H1 (cell line): Measurements from ENCODE around the gene MEN1. TPM values are rescaled to one million over a fixed set of nuclear protein-coding genes. Genes with fewer than 3 reads are reported as not detected.
A peak's percentile ranks its signal among the peaks of the same experiment; 100 is the strongest.

Experiments used
- CTCF ChIA-PET: fragments of 300-600 bp; sonication (Branson Sonifier 250); formaldehyde crosslinking; loops from one replicate; lab custom pipeline; 2021; ENCODE audit not compliant: partially characterized antibody; lab: Charles Lee
- POLR2A ChIA-PET: fragments of 300-600 bp; sonication (Branson Sonifier 250); formaldehyde crosslinking; loops from one replicate; lab custom pipeline; 2021; ENCODE audit warnings: inconsistent platforms; ENCODE audit not compliant: partially characterized antibody; lab: Charles Lee
- DNase-seq, 2 experiments: peaks; one replicate each; pipeline versions ENCODE4 v3.0.0 to v3.0.0-alpha.2; 2010 to 2022; ENCODE audit warnings: low spot score in 2 of 2, low read depth in 1 of 2, mixed read lengths in 1 of 2
- FAIRE-seq: peaks from 2 replicates; lab custom pipeline; 2011; peaks lifted over from hg19 to GRCh38; lab: Jason Lieb, UNC
- H2AFZ ChIP-seq: 2 replicates; pipeline ENCODE4 v1.8.1; 2012; ENCODE audit warnings: low read length, inconsistent platforms
- H2AK5ac ChIP-seq: 2 replicates; pipeline ENCODE4 v1.6.1; 2013; ENCODE audit warnings: low read depth, low read length
- H2BK120ac ChIP-seq: replicated peaks from 2 replicates; pipeline ENCODE3; 2013; ENCODE audit warnings: low read depth, low read length, inconsistent platforms
- H2BK12ac ChIP-seq: 2 replicates; pipeline ENCODE4 v1.6.1; 2013; ENCODE audit warnings: low read depth, low read length
- H2BK15ac ChIP-seq: 2 replicates; pipeline ENCODE4 v1.6.1; 2013; ENCODE audit warnings: low read length
- H2BK20ac ChIP-seq: 2 replicates; pipeline ENCODE4 v1.6.1; 2013; ENCODE audit warnings: low read length
- H2BK5ac ChIP-seq: 2 replicates; pipeline ENCODE4 v1.6.1; 2013; ENCODE audit warnings: low read depth, low read length
- H3K14ac ChIP-seq: 2 replicates; pipeline ENCODE4 v1.6.1; 2013; ENCODE audit warnings: inconsistent platforms; ENCODE audit not compliant: insufficient read length
- H3K18ac ChIP-seq: 2 replicates; pipeline ENCODE4 v1.6.1; 2013; ENCODE audit warnings: low read length; ENCODE audit errors: extremely low read depth
- H3K23ac ChIP-seq: 2 replicates; pipeline ENCODE4 v1.6.1; 2013; ENCODE audit warnings: inconsistent platforms; ENCODE audit not compliant: insufficient read length
- H3K23me2 ChIP-seq: 2 replicates; pipeline ENCODE4 v1.6.1; 2013; ENCODE audit warnings: low read depth, low read length
- H3K27ac ChIP-seq: 2 replicates; pipeline ENCODE4 v1.6.1; 2011; ENCODE audit warnings: low read depth, low read length, inconsistent platforms
- H3K27me3 ChIP-seq, 4 experiments: replicated peaks in 1 of 4; 1 replicate in 1 of 4; 2 replicates in 3 of 4; pipeline versions ENCODE4 v1.6.1 to v1.8.1; 2011 to 2013; ENCODE audit warnings: low read length in 3 of 4, mild to moderate bottlenecking in 3 of 4, inconsistent platforms in 2 of 4, mixed read lengths in 2 of 4, moderate library complexity in 1 of 4; ENCODE audit not compliant: control insufficient read depth in 3 of 4, insufficient read depth in 3 of 4; ENCODE audit errors: extremely low read depth in 1 of 4
- H3K36me3 ChIP-seq, 4 experiments: 2 replicates each; pipeline versions ENCODE4 v1.6.1 to v1.8.1; 2011 to 2013; ENCODE audit warnings: mild to moderate bottlenecking in 4 of 4, low read length in 3 of 4, moderate library complexity in 2 of 4, control low read depth in 1 of 4, inconsistent platforms in 1 of 4; ENCODE audit not compliant: insufficient read depth in 4 of 4, control insufficient read depth in 2 of 4
- H3K4ac ChIP-seq: replicated peaks from 2 replicates; pipeline ENCODE3; 2013; ENCODE audit warnings: low read length, low read depth, mixed read lengths, inconsistent platforms; ENCODE audit not compliant: insufficient read length
- H3K4me1 ChIP-seq, 4 experiments: replicated peaks in 1 of 4; 1 replicate in 1 of 4; 2 replicates in 3 of 4; pipeline versions ENCODE4 v1.6.1 to v1.8.1; 2011 to 2013; ENCODE audit warnings: low read length in 3 of 4, inconsistent platforms in 2 of 4, mixed read lengths in 1 of 4; ENCODE audit not compliant: insufficient read depth in 4 of 4, control insufficient read depth in 3 of 4
- H3K4me2 ChIP-seq, 2 experiments: 2 replicates each; pipeline versions ENCODE4 v1.6.1 to v1.8.1; 2011 to 2013; ENCODE audit warnings: low read depth in 2 of 2, low read length in 2 of 2, control low read depth in 1 of 2, inconsistent platforms in 1 of 2, mild to moderate bottlenecking in 1 of 2; ENCODE audit not compliant: insufficient read depth in 1 of 2
- H3K4me3 ChIP-seq, 4 experiments: fragments of 200-600, 300-600 bp in 1 of 4; sonication (generic), shearing (Covaris generic), sonication (Bioruptor Twin) in 1 of 4; 2 replicates each; pipeline versions ENCODE4 v1.5.1 to v1.8.1; 2011 to 2016; ENCODE audit warnings: low read length in 4 of 4, low read depth in 3 of 4, control low read depth in 2 of 4, inconsistent platforms in 2 of 4, mild to moderate bottlenecking in 2 of 4, mixed read lengths in 1 of 4, moderate library complexity in 1 of 4; ENCODE audit not compliant: insufficient read depth in 2 of 4; ENCODE audit errors: extremely low read depth in 1 of 4
- H3K56ac ChIP-seq: replicated peaks from 2 replicates; pipeline ENCODE3; 2013; ENCODE audit warnings: low read depth, mild to moderate bottlenecking, mixed read lengths, low read length, inconsistent platforms; ENCODE audit not compliant: insufficient read length
- H3K79me1 ChIP-seq: 2 replicates; pipeline ENCODE4 v1.6.1; 2013; ENCODE audit warnings: low read depth, low read length, control low read depth
- H3K79me2 ChIP-seq, 2 experiments: 2 replicates each; pipeline versions ENCODE4 v1.6.1 to v1.8.1; 2012 to 2013; ENCODE audit warnings: low read length in 2 of 2, mild to moderate bottlenecking in 2 of 2, inconsistent platforms in 1 of 2; ENCODE audit not compliant: insufficient read depth in 2 of 2, control insufficient read depth in 1 of 2
- H3K9ac ChIP-seq, 4 experiments: replicated peaks in 1 of 4; 1 replicate in 1 of 4; 2 replicates in 3 of 4; pipeline versions ENCODE4 v1.6.1 to v1.8.1; 2011 to 2013; ENCODE audit warnings: low read depth in 3 of 4, low read length in 3 of 4, control low read depth in 2 of 4, mild to moderate bottlenecking in 2 of 4, moderate library complexity in 2 of 4, inconsistent platforms in 1 of 4; ENCODE audit errors: extremely low read depth in 1 of 4
- H3K9me3 ChIP-seq, 2 experiments: 2 replicates each; pipeline versions ENCODE4 v1.6.1 to v1.8.1; 2012 to 2013; ENCODE audit warnings: mild to moderate bottlenecking in 2 of 2, moderate library complexity in 2 of 2, control low read depth in 1 of 2, inconsistent platforms in 1 of 2, low read depth in 1 of 2, low read length in 1 of 2, mixed read lengths in 1 of 2; ENCODE audit not compliant: insufficient read depth in 2 of 2
- H4K20me1 ChIP-seq, 2 experiments: replicated peaks in 1 of 2; 2 replicates each; pipeline versions ENCODE3 to v1.8.1; 2011 to 2013; ENCODE audit warnings: inconsistent platforms in 2 of 2, low read length in 2 of 2, mild to moderate bottlenecking in 1 of 2; ENCODE audit not compliant: insufficient read depth in 2 of 2, control insufficient read depth in 1 of 2
- H4K5ac ChIP-seq: 2 replicates; pipeline ENCODE4 v1.6.1; 2013; ENCODE audit warnings: low read length, low read depth, mixed read lengths, inconsistent platforms; ENCODE audit not compliant: insufficient read length
- H4K8ac ChIP-seq: 2 replicates; pipeline ENCODE4 v1.8.0; 2013; ENCODE audit warnings: mild to moderate bottlenecking, moderate library complexity, low read length, inconsistent platforms; ENCODE audit not compliant: insufficient read depth; ENCODE audit errors: extremely low read depth
- H4K91ac ChIP-seq: replicated peaks from 2 replicates; pipeline ENCODE3; 2013; ENCODE audit warnings: low read length, mixed read lengths, inconsistent platforms; ENCODE audit not compliant: insufficient read length
- ATF3 ChIP-seq: IDR thresholded peaks from 2 replicates; pipeline ENCODE4 v1.6.1; 2011; ENCODE audit warnings: low read depth, mild to moderate bottlenecking, low read length; ENCODE audit not compliant: insufficient read depth
- JUND ChIP-seq: IDR thresholded peaks from 2 replicates; pipeline ENCODE4 v1.6.1; 2011; ENCODE audit warnings: mild to moderate bottlenecking, improper control_type of control experiment, low read length
- WGBS, 2 experiments: shearing (Covaris generic) in 1 of 2; methylation state at CpG; one replicate each; pipeline versions ENCODE4 v1.1.6 to v1.1.7; 2013 to 2015; ENCODE audit warnings: low lambda C conversion rate in 2 of 2, mixed read lengths in 2 of 2, inconsistent platforms in 1 of 2, low coverage in 1 of 2, missing lambda C conversion rate in 1 of 2; ENCODE audit not compliant: insufficient replicate concordance in 2 of 2, insufficient coverage in 1 of 2, insufficient read length in 1 of 2; ENCODE audit errors: extremely low coverage in 1 of 2, missing lambda C conversion rate in 1 of 2; 5-methylcytosine and 5-hydroxymethylcytosine counted together
- polyA plus RNA-seq, 7 experiments: library from polyadenylated mRNA; depleted of rRNA in 3 of 7; stranded (reverse) in 5 of 7; unstranded in 2 of 7; fragments of >200 nt in 5 of 7; fragments of 200-250 nt in 2 of 7; gene quantifications; 1 replicate in 5 of 7; 2 replicates in 1 of 7; 4 replicates in 1 of 7; pipeline versions ENCODE4 v1.2.1 to v1.2.3, GENCODE V29; 2011 to 2013; ENCODE audit warnings: missing spikeins in 2 of 7, mixed read lengths in 2 of 7
- total RNA-seq: library from RNA; stranded (reverse); fragmentation: NEBNext Ultra II Directional; extraction: Animal tissue kit (Norgen Biotek cat#: 25700); gene quantifications from 2 replicates; pipeline ENCODE4 v1.2.1, GENCODE V29; 2021

The MEN1 gene
- total and polyA plus RNA-seq, 2 of the 8 experiments (the other 6 are each of a cell fraction or from before 2014, with no cell fraction given): 47.2 to 56.3 TPM

GRCh38 chr11:64842851-64843685, 32.7 kb upstream of the MEN1 start:
- H3K56ac ChIP-seq: no peak overlapping the region
- no peaks in the 10 kb centered on the region for H3K9me3 ChIP-seq
- no peak overlapping the region for H4K5ac ChIP-seq
- H2AFZ ChIP-seq: no peak overlapping the region
- H3K4ac ChIP-seq: peak overlapping the region; percentile 0
- H2BK5ac ChIP-seq: peak overlapping the region; percentile 82; the same call in 1 of the 2 replicates
- H3K23me2 ChIP-seq: peaks cover 9% of the 10 kb centered on the region
- peak overlapping the region in 2 of 4 experiments; percentile 19 to 94; a peak in 4 of 8 replicates for H3K4me3 ChIP-seq
- no peaks in the 10 kb centered on the region; the same call in 1 of the 2 replicates for H3K79me1 ChIP-seq
- peak overlapping the region; percentile 63; the same call in 1 of the 2 replicates for H2BK12ac ChIP-seq
- peaks cover 0 to 4% of the 10 kb centered on the region in 2 experiments for H4K20me1 ChIP-seq
- TF ChIP-seq JUND: peak; percentile 43; the same call in 1 of the 2 replicates
- TF ChIP-seq ATF3: no peak
- CTCF ChIA-PET: interaction anchor here (0.6 to 32.3 kb wide), 12 partner anchors 18 to 609 kb away, joined by 3 to 1058 read pairs (median 4); partner anchors contain the start of genes ARL2, EHD1 and MEN1
- no peak overlapping the region for H3K14ac ChIP-seq
- H3K27me3 ChIP-seq: no peaks in the 10 kb centered on the region
- H4K8ac ChIP-seq: no peak overlapping the region; the same call in 1 of the 2 replicates
- peak overlapping the region; percentile 93 for H3K18ac ChIP-seq
- no peak overlapping the region for H3K23ac ChIP-seq
- peaks cover 0 to 3% of the 10 kb centered on the region in 2 experiments; a peak in 1 of 4 replicates for H3K79me2 ChIP-seq
- peak overlapping the region; percentile 78 for H3K27ac ChIP-seq
- H3K4me2 ChIP-seq: peak overlapping the region; percentile 84 to 91
- no peak overlapping the region for H4K91ac ChIP-seq
- peak overlapping the region; percentile 77; the same call in 1 of the 2 replicates for H2AK5ac ChIP-seq
- peaks cover 0 to 30% (median 21%) of the 10 kb centered on the region in 4 experiments; a peak in 6 of 7 replicates for H3K4me1 ChIP-seq
- FAIRE-seq (no peak), DNase-seq (peak in 1 of 2 experiments; percentile 58)
- no peak overlapping the region; the same call in 1 of the 2 replicates for H2BK15ac ChIP-seq
- H3K36me3 ChIP-seq: peaks cover 3 to 10% (median 6%) of the 10 kb centered on the region in 4 experiments; a peak in 4 of 8 replicates
- H2BK20ac ChIP-seq: no peak overlapping the region
- POLR2A ChIA-PET: interaction anchor here (0.6 to 3.1 kb wide), 7 partner anchors 12 to 279 kb away, joined by 3 to 13 read pairs (median 3); partner anchors contain the start of genes EHD1, FAU, MEN1 and MRPL49
- WGBS, 2 experiments: 73% methylated on average over 18 of the region's 19 CpGs; no CpG with 5 or more reads in 1 of the 2 experiments
- H2BK120ac ChIP-seq: no peak overlapping the region
- peak overlapping the region in 2 of 4 experiments; percentile 49 to 54; a peak in 4 of 7 replicates for H3K9ac ChIP-seq
